ENCODE data around the gene ZMIZ1. TPM values are rescaled to one million over a fixed set of nuclear protein-coding genes. Genes with fewer than 3 reads are reported as not detected.

ZMIZ1 gene
- total and polyA plus RNA-seq, 4 donors, result 3.9 to 19.1 (median 9.8) TPM

- TF ChIP-seq HNF4G (IDR thresholded peaks at IDR 0.05) (no peak), TAF1 (conservative IDR thresholded peaks at IDR 0.05) (no peak), GABPA (IDR thresholded peaks at IDR 0.05 in 1 of 2, conservative IDR thresholded peaks at IDR 0.05 in 1 of 2) (no peak), HNF4A (conservative IDR thresholded peaks at IDR 0.05) (no peak), CTCF (IDR thresholded peaks at IDR 0.05; ENCODE audit: low read depth, low read length, missing input control) (no peak), ATF3 (IDR thresholded peaks at IDR 0.05) (no peak), FOXA2 (IDR thresholded peaks at IDR 0.05) (no peak), RAD21 (IDR thresholded peaks at IDR 0.05) (no peak), REST (IDR thresholded peaks at IDR 0.05) (no peak), YY1 (IDR thresholded peaks at IDR 0.05) (no peak)
- Histone ChIP-seq H3K4me3 (ENCODE audit: low read depth in 1 of 3, low read length in 3 of 3) (no peak overlapping the region), H3K27me3 (ENCODE audit: control insufficient read depth in 4 of 4, insufficient read depth in 4 of 4, low read length in 3 of 4) (no peaks in the 10 kb centered on the region), H3K4me1 (ENCODE audit: control insufficient read depth in 4 of 4, insufficient read depth in 4 of 4, low read length in 3 of 4) (peaks cover 45 to 84% (median 70%) of the 10 kb centered on the region in 4 donors), H3K9ac (ENCODE audit: low read depth in 1 of 2, low read length in 2 of 2) (no peak overlapping the region), H3K36me3 (ENCODE audit: control insufficient read depth in 4 of 4, insufficient read depth in 3 of 4, low read depth in 1 of 4, low read length in 3 of 4) (no peaks in the 10 kb centered on the region), H3K9me3 (ENCODE audit: control insufficient read depth in 4 of 4, low read length in 3 of 4) (no peaks in the 10 kb centered on the region), H3K27ac (ENCODE audit: low read depth in 1 of 2, low read length in 2 of 2) (peak overlapping the region; percentile 75 to 78)
- WGBS, result 55% methylated on average over 4 of the region's 4 CpGs
- no peak for DNase-seq (ENCODE audit: low spot score)
Measured at GRCh38 chr10:79074732-79075131, 6.0 kb downstream of the ZMIZ1 start.

GRCh38 chr10:79075418-79075817, 6.7 kb downstream of the ZMIZ1 start:
- Histone ChIP-seq H3K4me1 (ENCODE audit: control insufficient read depth in 4 of 4, insufficient read depth in 4 of 4, low read length in 3 of 4) (peaks cover 47 to 87% (median 71%) of the 10 kb centered on the region in 4 donors), H3K4me3 (ENCODE audit: low read depth in 1 of 3, low read length in 3 of 3) (no peak overlapping the region), H3K27ac (ENCODE audit: low read depth in 1 of 2, low read length in 2 of 2) (peak overlapping the region in 1 of 2 donors; percentile 78), H3K9me3 (ENCODE audit: control insufficient read depth in 4 of 4, low read length in 3 of 4) (no peaks in the 10 kb centered on the region), H3K27me3 (ENCODE audit: control insufficient read depth in 4 of 4, insufficient read depth in 4 of 4, low read length in 3 of 4) (no peaks in the 10 kb centered on the region), H3K9ac (ENCODE audit: low read depth in 1 of 2, low read length in 2 of 2) (no peak overlapping the region), H3K36me3 (ENCODE audit: control insufficient read depth in 4 of 4, insufficient read depth in 3 of 4, low read depth in 1 of 4, low read length in 3 of 4) (no peaks in the 10 kb centered on the region)
- WGBS, result 77% methylated on average over 3 of the region's 3 CpGs
- TF ChIP-seq SP1 (IDR thresholded peaks at IDR 0.05), result no peak
- no peak for DNase-seq (ENCODE audit: low spot score)

- no peaks in the 10 kb centered on the region for H3K27me3 ChIP-seq (ENCODE audit: control insufficient read depth in 4 of 4, insufficient read depth in 4 of 4, low read length in 3 of 4)
- H3K4me3 ChIP-seq (ENCODE audit: low read depth in 1 of 3, low read length in 3 of 3), result no peak overlapping the region
- H3K9me3 ChIP-seq (ENCODE audit: control insufficient read depth in 4 of 4, low read length in 3 of 4), result no peaks in the 10 kb centered on the region
- WGBS, result 46% methylated on average over 10 of the region's 10 CpGs
- H3K4me1 ChIP-seq (ENCODE audit: control insufficient read depth in 4 of 4, insufficient read depth in 4 of 4, low read length in 3 of 4), result peaks cover 48 to 83% (median 63%) of the 10 kb centered on the region in 4 donors
- no peak overlapping the region for H3K9ac ChIP-seq (ENCODE audit: low read depth in 1 of 2, low read length in 2 of 2)
- peak overlapping the region; percentile 15 to 48 for H3K27ac ChIP-seq (ENCODE audit: low read depth in 1 of 2, low read length in 2 of 2)
- H3K36me3 ChIP-seq (ENCODE audit: control insufficient read depth in 4 of 4, insufficient read depth in 3 of 4, low read depth in 1 of 4, low read length in 3 of 4), result no peaks in the 10 kb centered on the region
- no peak for DNase-seq (ENCODE audit: low spot score)
- TF ChIP-seq RXRA (IDR thresholded peaks at IDR 0.05) (peak in 1 of 2 donors; percentile 10), MAX (IDR thresholded peaks at IDR 0.05) (no peak)
Measured at GRCh38 chr10:79077488-79078173, 8.9 kb downstream of the ZMIZ1 start.
